ENCODE measurements around the gene TTC33.
"Not testable (repeated sequence)": the region's sequence is repeated elsewhere in the genome, so short reads cannot be mapped to it uniquely, and the experiment has no call there.

TTC33 gene

GRCh38 chr5:40778133-40778532 lies 22.4 kb upstream of the TTC33 start:
- no peak for DNase-seq

- DNase-seq = no peak
These were observed 20.9 kb upstream of the TTC33 start for GRCh38 chr5:40776658-40776977.

- DNase-seq = no peak
These were observed 20.3 kb upstream of the TTC33 start for GRCh38 chr5:40775846-40776657.

GRCh38 chr5:40775085-40775845 lies 19.5 kb upstream of the TTC33 start:
- DNase-seq = no peak

GRCh38 chr5:40774623-40775022 lies 18.9 kb upstream of the TTC33 start:
- no peak for DNase-seq

- DNase-seq = no peak
These were observed 15.0 kb upstream of the TTC33 start for GRCh38 chr5:40770764-40771163.

- DNase-seq = no peak
These were observed 6.9 kb upstream of the TTC33 start for GRCh38 chr5:40762705-40763104.

GRCh38 chr5:40757400-40757799 lies 1.6 kb upstream of the TTC33 start:
- DNase-seq = no peak

GRCh38 chr5:40755093-40755406 lies 711 bp downstream of the TTC33 start:
- DNase-seq = peak; percentile 60

GRCh38 chr5:40754381-40755092 lies 1.2 kb downstream of the TTC33 start:
- DNase-seq = no peak

- no peak for DNase-seq
These were observed 9.1 kb downstream of the TTC33 start for GRCh38 chr5:40746703-40747102.

GRCh38 chr5:40743771-40744170 lies 12.0 kb downstream of the TTC33 start:
- DNase-seq = no peak

- no peak for DNase-seq
These were observed 17.3 kb downstream of the TTC33 start for GRCh38 chr5:40738502-40738901.

GRCh38 chr5:40736103-40736875 lies 19.5 kb downstream of the TTC33 start:
- DNase-seq = no peak

- DNase-seq = no peak
These were observed 20.2 kb downstream of the TTC33 start for GRCh38 chr5:40735609-40736008.

GRCh38 chr5:40734986-40735385 lies 20.8 kb downstream of the TTC33 start:
- DNase-seq = no peak

GRCh38 chr5:40733879-40734563 lies 21.7 kb downstream of the TTC33 start:
- no peak for DNase-seq

GRCh38 chr5:40733434-40733833 lies 22.3 kb downstream of the TTC33 start:
- DNase-seq = no peak

GRCh38 chr5:40722497-40722911 lies 33.3 kb downstream of the TTC33 start:
- not testable (repeated sequence) for DNase-seq

- DNase-seq = no peak
These were observed 35.7 kb downstream of the TTC33 start for GRCh38 chr5:40720069-40720468.

- peak; percentile 20 for DNase-seq
These were observed 38.5 kb downstream of the TTC33 start for GRCh38 chr5:40717281-40717680.

- DNase-seq = no peak
These were observed 39.2 kb downstream of the TTC33 start for GRCh38 chr5:40716590-40716989.

- no peak for DNase-seq
These were observed 39.8 kb downstream of the TTC33 start for GRCh38 chr5:40716000-40716399.

Measured in amniotic stem cell (primary cell).